T-helper 2 cell (primary cell): Measurements from ENCODE around the gene INTU.
A peak's percentile ranks its signal among the peaks of the same experiment; 100 is the strongest.
"Not testable (repeated sequence)": the region's sequence is repeated elsewhere in the genome, so short reads cannot be mapped to it uniquely, and the experiment has no call there.

Experiments
- DNase-seq, 5 experiments: peaks; one replicate each; pipeline versions ENCODE4 v3.0.0 to v3.0.0-alpha.2; 2012 to 2022
- total RNA-seq, 2 donors: gene quantifications; one replicate each; lab custom pipeline; 2026; lab: John Stamatoyannopoulos, UW

Gene INTU
- total RNA-seq, result 0 to 0.40 reads per million in 2 donors

GRCh38 chr4:127632420-127633403, at the start of gene INTU:
INTU (plus strand) TSS chr4:127632957; CDS start chr4:127633035, 78 bp downstream.
- DNase-seq, result peak in 1 of 5 experiments; percentile 57

GRCh38 chr4:127586496-127586895, 46.3 kb upstream of the INTU start:
- DNase-seq, result not testable (repeated sequence)

GRCh38 chr4:127586922-127587571, 45.7 kb upstream of the INTU start:
- peak in 1 of 5 experiments; percentile 26 for DNase-seq

- not testable (repeated sequence) for DNase-seq
These were observed 43.6 kb upstream of the INTU start for GRCh38 chr4:127589153-127589552.

GRCh38 chr4:127598656-127599055, 34.1 kb upstream of the INTU start:
- no peak for DNase-seq

- DNase-seq, result no peak
These were observed 31.7 kb upstream of the INTU start for GRCh38 chr4:127601029-127601428.

GRCh38 chr4:127604949-127605709, 27.6 kb upstream of the INTU start:
- no peak for DNase-seq

- no peak for DNase-seq
These were observed 25.9 kb upstream of the INTU start for GRCh38 chr4:127606823-127607222.

GRCh38 chr4:127609484-127609883, 23.3 kb upstream of the INTU start:
- DNase-seq, result no peak

GRCh38 chr4:127610488-127610887, 22.3 kb upstream of the INTU start:
- no peak for DNase-seq

GRCh38 chr4:127616898-127617297, 15.9 kb upstream of the INTU start:
- DNase-seq, result no peak

- DNase-seq, result no peak
These were observed 14.3 kb upstream of the INTU start for GRCh38 chr4:127618427-127618826.

- DNase-seq, result no peak
These were observed 10.2 kb upstream of the INTU start for GRCh38 chr4:127622621-127622920.

GRCh38 chr4:127622921-127623796, 9.6 kb upstream of the INTU start:
- peak in 1 of 5 experiments; percentile 9 for DNase-seq

GRCh38 chr4:127623797-127624083, 9.0 kb upstream of the INTU start:
- DNase-seq, result no peak

GRCh38 chr4:127624173-127624572, 8.6 kb upstream of the INTU start:
- no peak for DNase-seq

GRCh38 chr4:127629371-127629770, 3.4 kb upstream of the INTU start:
- DNase-seq, result no peak

GRCh38 chr4:127630152-127630551, 2.6 kb upstream of the INTU start:
- DNase-seq, result no peak

- no peak for DNase-seq
These were observed 1.3 kb upstream of the INTU start for GRCh38 chr4:127631420-127631819.

GRCh38 chr4:127634181-127634580, 1.4 kb downstream of the INTU start:
- DNase-seq, result no peak

GRCh38 chr4:127641524-127641923, 8.8 kb downstream of the INTU start:
- no peak for DNase-seq

GRCh38 chr4:127642169-127642568, 9.4 kb downstream of the INTU start:
- no peak for DNase-seq
